Endothelial cell of umbilical vein (primary cell): ENCODE measurements around the gene KAT2B. TPM values are rescaled to one million over a fixed set of nuclear protein-coding genes. Genes with fewer than 3 reads are reported as not detected.

Experiments
- BruUV-seq: library from RNA; stranded (reverse); fragments of 400-500 nt; replicated peaks from 2 replicates; lab custom pipeline; 2021; lab: Mats Ljungman, UMichigan
- CTCF ChIA-PET: fragments of 300-600, 350-600 bp; sonication (Branson Sonifier 250); formaldehyde crosslinking; loops from one replicate; lab custom pipeline; 2021; ENCODE audit warnings: antibody characterized with exemption, inconsistent platforms; lab: Charles Lee
- POLR2A ChIA-PET: fragments of 300-600, 350-600 bp; sonication (Branson Sonifier 250); formaldehyde crosslinking; loops from one replicate; lab custom pipeline; 2021; ENCODE audit warnings: antibody characterized with exemption, inconsistent platforms; lab: Charles Lee
- DNase-seq: peaks from one replicate; pipeline ENCODE4 v3.0.0-alpha.2; 2011; ENCODE audit warnings: low read depth, low spot score
- FAIRE-seq: peaks from 2 replicates; lab custom pipeline; 2011; peaks lifted over from hg19 to GRCh38; lab: Jason Lieb, UNC
- H2AFZ ChIP-seq: 2 replicates; pipeline ENCODE4 v1.6.0; 2012; ENCODE audit warnings: low read depth, low read length, control low read depth, inconsistent platforms
- H3K27ac ChIP-seq: 2 replicates; pipeline ENCODE4 v1.5.1; 2011; ENCODE audit warnings: low read depth, mild to moderate bottlenecking, control low read depth, low read length, moderate library complexity; ENCODE audit not compliant: insufficient read depth
- H3K27me3 ChIP-seq, 2 experiments: 2 replicates each; pipeline versions ENCODE4 v1.6.0 to v1.6.1; 2011; ENCODE audit warnings: low read length in 2 of 2, mixed read lengths in 1 of 2; ENCODE audit not compliant: control insufficient read depth in 2 of 2, insufficient read depth in 2 of 2
- H3K36me3 ChIP-seq, 2 experiments: 2 replicates in 1 of 2; 3 replicates in 1 of 2; pipeline ENCODE4 v1.5.1; 2011; ENCODE audit warnings: low read length in 2 of 2, mild to moderate bottlenecking in 1 of 2, moderate library complexity in 1 of 2; ENCODE audit not compliant: control insufficient read depth in 2 of 2, insufficient read depth in 2 of 2; ENCODE audit errors: extremely low read depth in 1 of 2
- H3K4me1 ChIP-seq: 3 replicates; pipeline ENCODE4 v1.5.1; 2011; ENCODE audit warnings: mild to moderate bottlenecking, low read length; ENCODE audit not compliant: control insufficient read depth, insufficient read depth; ENCODE audit errors: extremely low read depth
- H3K4me2 ChIP-seq: 2 replicates; pipeline ENCODE4 v1.6.1; 2011; ENCODE audit warnings: low read length, control low read depth, mixed read lengths; ENCODE audit not compliant: insufficient read depth
- H3K4me3 ChIP-seq, 3 experiments: fragments of 200-600 bp in 1 of 3; sonication (generic), shearing (Covaris generic) in 1 of 3; replicated peaks in 1 of 3; 2 replicates each; pipeline ENCODE4 v1.5.1; 2011 to 2016; ENCODE audit warnings: control low read depth in 3 of 3, low read length in 3 of 3, mild to moderate bottlenecking in 2 of 3, inconsistent platforms in 1 of 3, low read depth in 1 of 3, moderate library complexity in 1 of 3; ENCODE audit not compliant: insufficient read depth in 1 of 3
- H3K79me2 ChIP-seq: 2 replicates; pipeline ENCODE4 v1.6.0; 2012; ENCODE audit warnings: low read length, inconsistent platforms; ENCODE audit not compliant: control insufficient read depth, insufficient read depth
- H3K9ac ChIP-seq: replicated peaks from 2 replicates; pipeline ENCODE3; 2011; ENCODE audit warnings: low read length, control low read depth; ENCODE audit not compliant: insufficient read depth; ENCODE audit errors: extremely low read depth
- H3K9me1 ChIP-seq: replicated peaks from 3 replicates; pipeline ENCODE4 v1.6.0; 2011; ENCODE audit warnings: mild to moderate bottlenecking, low read length; ENCODE audit not compliant: control insufficient read depth, insufficient read depth; ENCODE audit errors: extremely low read depth
- H3K9me3 ChIP-seq: replicated peaks from 2 replicates; pipeline ENCODE4 v1.5.1; 2012; ENCODE audit warnings: low read length, inconsistent platforms; ENCODE audit not compliant: control insufficient read depth, insufficient read depth
- H4K20me1 ChIP-seq: replicated peaks from 2 replicates; pipeline ENCODE3; 2011; ENCODE audit warnings: mild to moderate bottlenecking, low read length; ENCODE audit not compliant: control insufficient read depth, insufficient read depth; ENCODE audit errors: extremely low read depth
- EZH2 ChIP-seq: IDR thresholded peaks from 2 replicates; pipeline ENCODE4 v1.6.1; 2012; ENCODE audit warnings: borderline replicate concordance, low read depth, mild to moderate bottlenecking, moderate library complexity, low read length, inconsistent platforms; ENCODE audit not compliant: severe bottlenecking
- FOS ChIP-seq: IDR thresholded peaks from 2 replicates; pipeline ENCODE4 v1.6.1; 2011; ENCODE audit warnings: mild to moderate bottlenecking, low read length, moderate library complexity, borderline replicate concordance; ENCODE audit not compliant: insufficient read depth
- GATA2 ChIP-seq: IDR thresholded peaks from 2 replicates; pipeline ENCODE4 v1.7.0; 2011; ENCODE audit warnings: low read depth, mild to moderate bottlenecking, moderate library complexity, mixed read lengths, low read length; ENCODE audit not compliant: insufficient read length, insufficient read depth
- JUN ChIP-seq: IDR thresholded peaks from 2 replicates; pipeline ENCODE4 v1.6.1; 2011; ENCODE audit warnings: borderline replicate concordance, low read depth; ENCODE audit not compliant: insufficient read length, insufficient read depth
- MYC ChIP-seq: IDR thresholded peaks from one replicate; pipeline ENCODE4 v1.6.1; 2011; ENCODE audit warnings: mild to moderate bottlenecking, low read depth, low read length
- POLR2A ChIP-seq: IDR thresholded peaks from 2 replicates; pipeline ENCODE4 v1.6.1; 2012; ENCODE audit warnings: low read depth, mild to moderate bottlenecking, control low read depth, low read length
- POLR2AphosphoS5 ChIP-seq: IDR thresholded peaks from 2 replicates; pipeline ENCODE4 v1.6.1; 2012; ENCODE audit warnings: low read depth, mild to moderate bottlenecking, control low read depth, low read length, moderate library complexity; ENCODE audit not compliant: insufficient read depth
- dilution Hi-C: fragments of 300-500 bp; cut with MboI; formaldehyde crosslinking; loops from one replicate; pipeline ENCODE4 v1.15.0; 2019; ENCODE audit warnings: low sequenced_read_pairs; ENCODE audit not compliant: extremely low pct_ligation_motif_present
- intact Hi-C: fragments of 100-400 bp; cut with micrococcal nuclease; formaldehyde crosslinking; loops from one replicate; pipeline ENCODE4 v1.10.0; 2022
- polyA plus RNA-seq, 4 experiments: library from polyadenylated mRNA; depleted of rRNA in 3 of 4; stranded (reverse) in 3 of 4; unstranded in 1 of 4; fragments of >200 nt; gene quantifications; 2 replicates each; pipeline versions ENCODE4 v1.2.1 to v1.2.3, GENCODE V29; 2011 to 2012; ENCODE audit warnings: missing spikeins in 1 of 4
- total RNA-seq: library from RNA; stranded (reverse); gene quantifications from 2 replicates; pipeline ENCODE4 v1.2.3, GENCODE V29; 2021
- TF ChIP-seq, protein P1 (sequence below): IDR thresholded peaks from 2 replicates; pipeline ENCODE4 v1.6.1; 2011; ENCODE audit not compliant: insufficient read depth, insufficient read length
- TF ChIP-seq, protein P2 (sequence below), 2 donors: IDR thresholded peaks; 1 replicate in 1 of 2; 2 replicates in 1 of 2; pipeline ENCODE4 v1.5.1; 2011; ENCODE audit warnings: low read length in 2 of 2, mild to moderate bottlenecking in 2 of 2, moderate library complexity in 2 of 2, control low read depth in 1 of 2, inconsistent platforms in 1 of 2, low read depth in 1 of 2; ENCODE audit not compliant: insufficient read depth in 1 of 2; ENCODE audit errors: extremely low read depth in 1 of 2

KAT2B gene
- total and polyA plus RNA-seq, 2 donors (not counting 3 experiments of a cell fraction or from before 2014, with no cell fraction given) = 2.6 to 11.0 TPM

DNA sequence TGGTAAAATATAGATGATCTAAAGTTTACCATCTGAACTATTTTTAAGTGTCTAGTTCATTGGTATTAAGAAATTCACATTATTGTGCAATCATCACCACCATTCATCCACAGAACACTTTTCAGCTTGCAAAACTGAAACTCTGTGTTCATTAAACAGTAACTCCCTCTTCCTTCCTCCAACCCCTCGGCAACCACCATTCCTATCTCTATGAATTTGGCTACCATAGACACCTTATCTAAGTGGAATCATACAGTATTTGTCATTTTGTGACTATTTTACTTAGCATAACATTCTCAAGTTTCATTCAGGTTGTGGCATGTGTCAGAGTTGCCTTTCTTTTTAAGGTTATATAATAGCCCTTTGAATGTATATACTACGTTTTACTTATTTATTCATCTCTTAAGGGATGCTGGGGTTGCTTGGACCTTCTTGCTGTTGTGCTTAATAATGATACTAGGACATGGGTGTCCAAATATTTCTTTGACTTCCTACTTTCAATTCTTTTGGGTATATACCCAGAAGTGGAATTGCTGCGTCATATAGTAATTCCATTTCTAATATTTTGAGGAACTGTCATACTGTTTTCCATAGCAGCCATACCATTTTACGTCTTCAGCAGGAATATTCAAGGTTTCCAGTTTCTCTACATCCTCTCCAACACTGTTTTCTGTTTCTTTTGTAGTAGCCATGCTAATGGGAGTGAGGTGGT, 20.9 kb downstream of the KAT2B start:
- no peaks in the 10 kb centered on the region for H3K9me1 ChIP-seq
- H3K4me1 ChIP-seq = peaks cover 14% of the 10 kb centered on the region
- no peaks in the 10 kb centered on the region for H3K27me3 ChIP-seq
- no peak for TF ChIP-seq POLR2A
- TF ChIP-seq, protein P1, sequence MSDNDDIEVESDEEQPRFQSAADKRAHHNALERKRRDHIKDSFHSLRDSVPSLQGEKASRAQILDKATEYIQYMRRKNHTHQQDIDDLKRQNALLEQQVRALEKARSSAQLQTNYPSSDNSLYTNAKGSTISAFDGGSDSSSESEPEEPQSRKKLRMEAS = no peak
- no peak for TF ChIP-seq POLR2AphosphoS5
- no peak for TF ChIP-seq EZH2
- TF ChIP-seq MYC = no peak
- TF ChIP-seq, protein P2, sequence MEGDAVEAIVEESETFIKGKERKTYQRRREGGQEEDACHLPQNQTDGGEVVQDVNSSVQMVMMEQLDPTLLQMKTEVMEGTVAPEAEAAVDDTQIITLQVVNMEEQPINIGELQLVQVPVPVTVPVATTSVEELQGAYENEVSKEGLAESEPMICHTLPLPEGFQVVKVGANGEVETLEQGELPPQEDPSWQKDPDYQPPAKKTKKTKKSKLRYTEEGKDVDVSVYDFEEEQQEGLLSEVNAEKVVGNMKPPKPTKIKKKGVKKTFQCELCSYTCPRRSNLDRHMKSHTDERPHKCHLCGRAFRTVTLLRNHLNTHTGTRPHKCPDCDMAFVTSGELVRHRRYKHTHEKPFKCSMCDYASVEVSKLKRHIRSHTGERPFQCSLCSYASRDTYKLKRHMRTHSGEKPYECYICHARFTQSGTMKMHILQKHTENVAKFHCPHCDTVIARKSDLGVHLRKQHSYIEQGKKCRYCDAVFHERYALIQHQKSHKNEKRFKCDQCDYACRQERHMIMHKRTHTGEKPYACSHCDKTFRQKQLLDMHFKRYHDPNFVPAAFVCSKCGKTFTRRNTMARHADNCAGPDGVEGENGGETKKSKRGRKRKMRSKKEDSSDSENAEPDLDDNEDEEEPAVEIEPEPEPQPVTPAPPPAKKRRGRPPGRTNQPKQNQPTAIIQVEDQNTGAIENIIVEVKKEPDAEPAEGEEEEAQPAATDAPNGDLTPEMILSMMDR (IDR thresholded peaks at IDR 0.05; ENCODE audit: extremely low read depth in 1 of 2, insufficient read depth in 1 of 2, low read depth in 1 of 2, low read length in 2 of 2) = no peak
- TF ChIP-seq GATA2 = no peak
- TF ChIP-seq JUN = no peak
- no peak for TF ChIP-seq FOS
- no peaks in the 10 kb centered on the region for H3K79me2 ChIP-seq
- intact Hi-C loops (no loop called here), dilution Hi-C loops (no loop called here)
- no peak overlapping the region for H3K4me2 ChIP-seq
- CTCF ChIA-PET = no interaction called here
- DNase-seq (no peak), FAIRE-seq (no peak)
- no peaks in the 10 kb centered on the region for H3K9me3 ChIP-seq
- H4K20me1 ChIP-seq = peaks cover 2% of the 10 kb centered on the region
- BruUV-seq = no TSS peak
- POLR2A ChIA-PET = no interaction called here
- no peak overlapping the region for H3K9ac ChIP-seq
- no peak overlapping the region for H3K27ac ChIP-seq
- no peak overlapping the region for H3K4me3 ChIP-seq
- H2AFZ ChIP-seq = peak overlapping the region; percentile 47
- no peaks in the 10 kb centered on the region for H3K36me3 ChIP-seq
